Right lobe of liver (tissue), 6 donors: Measurements from ENCODE around the gene SLC1A2. TPM values are rescaled to one million over a fixed set of nuclear protein-coding genes. Genes with fewer than 3 reads are reported as not detected.

Source experiments
- ATAC-seq, 4 donors: fragments of 200-7000 bp; cut with Tn5 transposase; one replicate each; pipeline ENCODE4 v1.9.1; 2020; ENCODE audit warnings: mild to moderate bottlenecking in 4 of 4, moderate library complexity in 4 of 4
- DNase-seq, 3 donors: peaks; one replicate each; pipeline ENCODE4 v3.0.0-alpha.2; 2020
- H3K27ac ChIP-seq, 3 donors: fragments of 200-600 bp; one replicate each; pipeline ENCODE4 v1.8.0; 2022
- H3K27me3 ChIP-seq, 2 donors: fragments of 200-600 bp; one replicate each; pipeline ENCODE4 v1.8.0; 2022
- H3K36me3 ChIP-seq, 4 donors: fragments of 200-600 bp; sonication (generic) in 1 of 4; one replicate each; pipeline versions ENCODE4 v1.5.1 to v1.8.0; 2017 to 2022; ENCODE audit warnings: control low read depth in 1 of 4
- H3K4me1 ChIP-seq, 4 donors: fragments of 200-600 bp; sonication (generic) in 1 of 4; one replicate each; pipeline versions ENCODE4 v1.5.1 to v1.8.0; 2017 to 2022; ENCODE audit warnings: control low read depth in 1 of 4
- H3K4me3 ChIP-seq, 3 donors: fragments of 200-600 bp; one replicate each; pipeline ENCODE4 v1.8.0; 2022
- H3K9me3 ChIP-seq, 4 donors: fragments of 200-600 bp; sonication (generic) in 1 of 4; one replicate each; pipeline versions ENCODE4 v1.5.1 to v1.8.0; 2017 to 2022; ENCODE audit warnings: control low read depth in 1 of 4
- POLR2A ChIP-seq: fragments of 450-650 bp; IDR thresholded peaks from one replicate; pipeline ENCODE4 v1.6.1; 2017; ENCODE audit warnings: antibody characterized with exemption, mild to moderate bottlenecking
- WGBS: methylation state at CpG from one replicate; pipeline ENCODE4 v1.1.6; 2018; ENCODE audit warnings: low coverage, low lambda C conversion rate; ENCODE audit not compliant: insufficient coverage; ENCODE audit errors: missing lambda C conversion rate; 5-methylcytosine and 5-hydroxymethylcytosine counted together
- intact Hi-C, 2 donors: fragments of 100-400 bp; cut with DNase I; formaldehyde crosslinking; loops; one replicate each; pipeline versions ENCODE4 v1.11.2 to v1.14.1; 2022
- total RNA-seq, 6 experiments: library from RNA; depleted of rRNA in 2 of 6; stranded (reverse); fragments of >200 nt in 2 of 6; fragmentation: NEBNext Ultra II Directional in 3 of 6; extraction: Animal tissue kit (Norgen Biotek cat#: 25700) in 3 of 6; gene quantifications; one replicate each; pipeline versions ENCODE4 v1.1.0 to v1.2.4, GENCODE V29; 2016 to 2023
- TF ChIP-seq, protein P1 (sequence below), 4 donors: fragments of 200-600 bp in 3 of 4; fragments of 450-650 bp in 1 of 4; IDR thresholded peaks; one replicate each; pipeline versions ENCODE4 v1.5.1 to v1.8.0; 2016 to 2022; ENCODE audit warnings: antibody characterized with exemption in 4 of 4, mild to moderate bottlenecking in 2 of 4
- donor health status: DM: no; HTN: yes; CAD: no.
- donor health status: DM: no; HTN: no; CAD: no.
- donor health status: DM: no; HTN: no; CAD: no.
- donor health status: DM: no; HTN: yes; CAD: no.
- donor health status: DM: no; HTN: yes; CAD: no.

Gene SLC1A2
- total RNA-seq, 6 experiments from 2014 or later = 7.6 to 87.4 (median 13.3) TPM

GRCh38 chr11:35265755-35266454, 153.5 kb downstream of the SLC1A2 start:
- TF ChIP-seq, protein P1, sequence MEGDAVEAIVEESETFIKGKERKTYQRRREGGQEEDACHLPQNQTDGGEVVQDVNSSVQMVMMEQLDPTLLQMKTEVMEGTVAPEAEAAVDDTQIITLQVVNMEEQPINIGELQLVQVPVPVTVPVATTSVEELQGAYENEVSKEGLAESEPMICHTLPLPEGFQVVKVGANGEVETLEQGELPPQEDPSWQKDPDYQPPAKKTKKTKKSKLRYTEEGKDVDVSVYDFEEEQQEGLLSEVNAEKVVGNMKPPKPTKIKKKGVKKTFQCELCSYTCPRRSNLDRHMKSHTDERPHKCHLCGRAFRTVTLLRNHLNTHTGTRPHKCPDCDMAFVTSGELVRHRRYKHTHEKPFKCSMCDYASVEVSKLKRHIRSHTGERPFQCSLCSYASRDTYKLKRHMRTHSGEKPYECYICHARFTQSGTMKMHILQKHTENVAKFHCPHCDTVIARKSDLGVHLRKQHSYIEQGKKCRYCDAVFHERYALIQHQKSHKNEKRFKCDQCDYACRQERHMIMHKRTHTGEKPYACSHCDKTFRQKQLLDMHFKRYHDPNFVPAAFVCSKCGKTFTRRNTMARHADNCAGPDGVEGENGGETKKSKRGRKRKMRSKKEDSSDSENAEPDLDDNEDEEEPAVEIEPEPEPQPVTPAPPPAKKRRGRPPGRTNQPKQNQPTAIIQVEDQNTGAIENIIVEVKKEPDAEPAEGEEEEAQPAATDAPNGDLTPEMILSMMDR (IDR thresholded peaks at IDR 0.05) = no peak
- TF ChIP-seq POLR2A = no peak
- ATAC-seq = no peak
- H3K9me3 ChIP-seq = no peaks in the 10 kb centered on the region
- H3K27me3 ChIP-seq = no peaks in the 10 kb centered on the region
- peaks cover 0 to 18% (median 0%) of the 10 kb centered on the region in 4 donors for H3K36me3 ChIP-seq
- WGBS = 54% methylated on average over 3 of the region's 3 CpGs
- no peak overlapping the region for H3K4me3 ChIP-seq
- no peak for DNase-seq
- H3K4me1 ChIP-seq = peaks cover 0 to 6% (median 0%) of the 10 kb centered on the region in 4 donors
- intact Hi-C loops = no loop called here
- no peak overlapping the region for H3K27ac ChIP-seq

DNA sequence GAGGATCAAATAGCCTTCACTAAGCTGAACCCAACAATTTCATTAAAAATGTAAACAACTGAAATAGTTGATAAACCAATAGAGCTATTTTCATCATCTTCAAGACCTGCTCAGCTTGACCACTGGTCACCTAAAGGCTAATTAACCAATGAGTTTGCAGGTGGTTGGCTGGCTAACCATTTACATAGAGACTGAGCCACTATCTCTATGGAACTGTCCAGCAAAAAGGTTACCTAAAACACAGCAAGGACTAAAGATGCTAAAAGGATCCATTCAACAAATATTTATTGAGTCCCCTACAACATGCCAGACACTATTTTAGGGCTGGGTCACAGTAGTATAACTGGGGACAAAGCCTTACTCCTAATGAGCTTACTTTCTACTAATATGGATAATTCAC, 156.6 kb downstream of the SLC1A2 start:
- intact Hi-C loops = no loop called here
- no peak for TF ChIP-seq POLR2A
- TF ChIP-seq, protein P1 (IDR thresholded peaks at IDR 0.05) = no peak
- Histone ChIP-seq H3K27me3 (no peaks in the 10 kb centered on the region), H3K36me3 (peaks cover 0 to 23% (median 0%) of the 10 kb centered on the region in 4 donors), H3K9me3 (no peaks in the 10 kb centered on the region), H3K4me1 (peaks cover 0 to 2% (median 0%) of the 10 kb centered on the region in 4 donors), H3K27ac (no peak overlapping the region), H3K4me3 (no peak overlapping the region)
- ATAC-seq = no peak
- DNase-seq = no peak

DNA sequence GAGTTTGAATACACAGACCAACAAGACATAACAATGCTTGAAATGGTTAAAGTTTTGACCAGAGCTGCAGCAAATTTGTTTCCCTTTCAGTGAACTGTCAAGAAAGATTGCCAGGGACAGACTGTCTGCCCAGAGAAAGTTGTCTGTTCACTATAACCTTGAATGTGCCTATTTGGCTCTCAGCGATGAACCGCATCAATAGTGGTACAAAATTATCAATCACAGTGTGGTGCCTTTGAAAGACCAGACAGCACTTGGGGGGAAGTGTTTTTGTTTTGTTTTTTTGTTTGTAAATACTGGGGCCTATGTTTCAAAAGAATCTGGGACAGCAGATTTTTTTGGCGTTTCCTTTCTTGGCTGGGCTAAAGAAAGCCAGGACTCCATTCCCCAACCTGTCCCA, 157.3 kb downstream of the SLC1A2 start:
- Histone ChIP-seq H3K4me3 (no peak overlapping the region), H3K27ac (no peak overlapping the region), H3K27me3 (no peaks in the 10 kb centered on the region), H3K9me3 (no peaks in the 10 kb centered on the region), H3K36me3 (peaks cover 0 to 23% (median 0%) of the 10 kb centered on the region in 4 donors), H3K4me1 (no peaks in the 10 kb centered on the region)
- intact Hi-C loops = no loop called here
- DNase-seq (no peak), ATAC-seq (no peak)
- WGBS = 83% methylated on average over 1 of the region's 3 CpGs
- no peak for TF ChIP-seq POLR2A
- TF ChIP-seq, protein P1 (IDR thresholded peaks at IDR 0.05) = no peak

- no peak overlapping the region for H3K4me3 ChIP-seq
- 80% methylated on average over 1 of the region's 1 CpG for WGBS
- peaks cover 0 to 5% (median 0%) of the 10 kb centered on the region in 4 donors for H3K4me1 ChIP-seq
- H3K36me3 ChIP-seq = peaks cover 0 to 23% (median 0%) of the 10 kb centered on the region in 4 donors
- DNase-seq (no peak), ATAC-seq (peak in 1 of 4 donors; percentile 45)
- TF ChIP-seq, protein P1 (IDR thresholded peaks at IDR 0.05) = peak in 2 of 4 donors; percentile 18 to 23
- no peak for TF ChIP-seq POLR2A
- intact Hi-C loops = no loop called here
- H3K27ac ChIP-seq = no peak overlapping the region
- H3K27me3 ChIP-seq = no peaks in the 10 kb centered on the region
- H3K9me3 ChIP-seq = no peaks in the 10 kb centered on the region
Observed at GRCh38 chr11:35261197-35261596, 158.2 kb downstream of the SLC1A2 start.
